ENCODE measurements around the gene ATP5F1C.
"Not testable (repeated sequence)": the region's sequence is repeated elsewhere in the genome, so short reads cannot be mapped to it uniquely, and the experiment has no call there.

ATP5F1C gene

GRCh38 chr10:7794251-7795026, 6.5 kb downstream of the ATP5F1C start:
- no peak for DNase-seq (ENCODE audit: low spot score)

GRCh38 chr10:7795605-7796004, 7.6 kb downstream of the ATP5F1C start:
- no peak for DNase-seq (ENCODE audit: low spot score)

- no peak for DNase-seq (ENCODE audit: low spot score)
Measured at GRCh38 chr10:7797582-7797981, 9.6 kb downstream of the ATP5F1C start.

- DNase-seq (ENCODE audit: low spot score): no peak
Measured at GRCh38 chr10:7802606-7803005, 14.6 kb downstream of the ATP5F1C start.

GRCh38 chr10:7804216-7804615, 16.2 kb downstream of the ATP5F1C start:
- DNase-seq (ENCODE audit: low spot score): no peak

- no peak for DNase-seq (ENCODE audit: low spot score)
Measured at GRCh38 chr10:7804741-7805140, 16.8 kb downstream of the ATP5F1C start.

GRCh38 chr10:7808686-7809267, 20.8 kb downstream of the ATP5F1C start:
- DNase-seq (ENCODE audit: low spot score): no peak

- DNase-seq (ENCODE audit: low spot score): no peak
Measured at GRCh38 chr10:7810443-7810842, 22.5 kb downstream of the ATP5F1C start.

GRCh38 chr10:7811000-7811399, 23.0 kb downstream of the ATP5F1C start:
- no peak for DNase-seq (ENCODE audit: low spot score)

GRCh38 chr10:7811743-7812142, 23.8 kb downstream of the ATP5F1C start:
- not testable (repeated sequence) for DNase-seq (ENCODE audit: low spot score)

- DNase-seq (ENCODE audit: low spot score): no peak
Measured at GRCh38 chr10:7813481-7813880, 25.5 kb downstream of the ATP5F1C start.

GRCh38 chr10:7817576-7817975, 29.6 kb downstream of the ATP5F1C start:
- no peak for DNase-seq (ENCODE audit: low spot score)

GRCh38 chr10:7817984-7818294, 30.0 kb downstream of the ATP5F1C start:
- no peak for DNase-seq (ENCODE audit: low spot score)

- DNase-seq (ENCODE audit: low spot score): peak; percentile 93
Measured at GRCh38 chr10:7818295-7819120, 30.5 kb downstream of the ATP5F1C start, which contains the start of gene TAF3. TAF3 (plus strand) TSS chr10:7818505; CDS start chr10:7818710, 205 bp downstream.

GRCh38 chr10:7819121-7819460, 31.1 kb downstream of the ATP5F1C start:
- DNase-seq (ENCODE audit: low spot score): peak; percentile 46

GRCh38 chr10:7824251-7824650, 36.3 kb downstream of the ATP5F1C start:
- no peak for DNase-seq (ENCODE audit: low spot score)

GRCh38 chr10:7826971-7827370, 39.0 kb downstream of the ATP5F1C start:
- DNase-seq (ENCODE audit: low spot score): no peak

GRCh38 chr10:7829289-7829834, 41.4 kb downstream of the ATP5F1C start:
- DNase-seq (ENCODE audit: low spot score): no peak

GRCh38 chr10:7832060-7832459, 44.1 kb downstream of the ATP5F1C start:
- DNase-seq (ENCODE audit: low spot score): no peak

- no peak for DNase-seq (ENCODE audit: low spot score)
Measured at GRCh38 chr10:7833210-7833609, 45.2 kb downstream of the ATP5F1C start.

- DNase-seq (ENCODE audit: low spot score): no peak
Measured at GRCh38 chr10:7834262-7834661, 46.3 kb downstream of the ATP5F1C start.

- no peak for DNase-seq (ENCODE audit: low spot score)
Measured at GRCh38 chr10:7836571-7836970, 48.6 kb downstream of the ATP5F1C start.

All from SK-N-DZ (cell line).